ENCODE results near the gene FTSJ3. TPM values are rescaled to one million over a fixed set of nuclear protein-coding genes. Genes with fewer than 3 reads are reported as not detected.

FTSJ3 gene
- total and polyA plus RNA-seq, 2 of the 13 experiments (the other 11 are each of a cell fraction or from before 2014, with no cell fraction given), result 26.0 to 64.2 TPM

DNA sequence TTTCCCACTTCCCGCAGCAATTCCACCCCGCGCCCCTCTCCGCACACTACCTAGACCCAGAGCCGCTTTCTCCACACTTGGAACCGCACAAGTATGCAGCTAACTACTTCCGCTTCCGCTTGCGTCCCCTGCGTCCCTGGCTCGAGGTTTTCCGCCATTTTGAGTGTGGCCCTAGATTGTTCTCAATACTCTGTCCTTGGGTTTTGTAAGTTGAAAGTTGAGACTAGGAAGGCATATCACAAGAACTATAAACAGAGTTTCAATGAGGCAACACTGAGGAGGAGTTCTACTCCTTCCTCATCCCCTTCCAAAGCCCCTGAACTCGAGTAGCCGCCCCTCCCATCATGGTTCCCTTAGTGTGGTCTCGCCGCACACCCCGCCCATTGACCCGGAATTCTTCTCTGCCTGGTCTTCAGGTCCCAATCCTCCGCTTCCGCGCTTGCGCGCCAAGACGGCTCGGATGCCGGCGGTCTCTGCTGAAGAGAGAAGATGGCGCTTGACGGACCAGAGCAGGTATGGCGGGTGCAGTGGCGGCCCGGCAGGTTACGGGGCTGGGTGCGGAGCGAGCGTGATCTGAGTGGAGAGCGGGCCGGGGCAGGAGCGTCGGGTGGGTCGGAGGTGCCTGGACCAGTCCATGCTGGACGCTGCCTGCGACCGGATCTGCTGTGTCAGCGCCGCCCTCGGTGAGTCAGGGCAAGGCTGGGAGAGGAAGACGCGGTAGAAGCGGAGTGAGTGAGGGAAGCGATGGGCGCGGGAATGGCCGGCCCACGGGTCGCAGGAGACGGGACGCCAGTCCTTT, at the start of gene FTSJ3, which contains the start of gene PSMC5 (continued):
- TF ChIP-seq ZNF703 (CRISPR knock-in tag; IDR thresholded peaks at IDR 0.05; ENCODE audit: borderline replicate concordance), result no peak
- TF ChIP-seq, protein P1, sequence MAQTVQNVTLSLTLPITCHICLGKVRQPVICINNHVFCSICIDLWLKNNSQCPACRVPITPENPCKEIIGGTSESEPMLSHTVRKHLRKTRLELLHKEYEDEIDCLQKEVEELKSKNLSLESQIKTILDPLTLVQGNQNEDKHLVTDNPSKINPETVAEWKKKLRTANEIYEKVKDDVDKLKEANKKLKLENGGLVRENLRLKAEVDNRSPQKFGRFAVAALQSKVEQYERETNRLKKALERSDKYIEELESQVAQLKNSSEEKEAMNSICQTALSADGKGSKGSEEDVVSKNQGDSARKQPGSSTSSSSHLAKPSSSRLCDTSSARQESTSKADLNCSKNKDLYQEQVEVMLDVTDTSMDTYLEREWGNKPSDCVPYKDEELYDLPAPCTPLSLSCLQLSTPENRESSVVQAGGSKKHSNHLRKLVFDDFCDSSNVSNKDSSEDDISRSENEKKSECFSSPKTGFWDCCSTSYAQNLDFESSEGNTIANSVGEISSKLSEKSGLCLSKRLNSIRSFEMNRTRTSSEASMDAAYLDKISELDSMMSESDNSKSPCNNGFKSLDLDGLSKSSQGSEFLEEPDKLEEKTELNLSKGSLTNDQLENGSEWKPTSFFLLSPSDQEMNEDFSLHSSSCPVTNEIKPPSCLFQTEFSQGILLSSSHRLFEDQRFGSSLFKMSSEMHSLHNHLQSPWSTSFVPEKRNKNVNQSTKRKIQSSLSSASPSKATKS (CRISPR knock-in tag; IDR thresholded peaks at IDR 0.05), result no peak
- 0 out of 2 replicates have a peak, but pooled peaks have one; percentile 17 for TF ChIP-seq ZFP37 (CRISPR knock-in tag; IDR thresholded peaks at IDR 0.05; ENCODE audit: borderline replicate concordance)
- TF ChIP-seq, protein P2, sequence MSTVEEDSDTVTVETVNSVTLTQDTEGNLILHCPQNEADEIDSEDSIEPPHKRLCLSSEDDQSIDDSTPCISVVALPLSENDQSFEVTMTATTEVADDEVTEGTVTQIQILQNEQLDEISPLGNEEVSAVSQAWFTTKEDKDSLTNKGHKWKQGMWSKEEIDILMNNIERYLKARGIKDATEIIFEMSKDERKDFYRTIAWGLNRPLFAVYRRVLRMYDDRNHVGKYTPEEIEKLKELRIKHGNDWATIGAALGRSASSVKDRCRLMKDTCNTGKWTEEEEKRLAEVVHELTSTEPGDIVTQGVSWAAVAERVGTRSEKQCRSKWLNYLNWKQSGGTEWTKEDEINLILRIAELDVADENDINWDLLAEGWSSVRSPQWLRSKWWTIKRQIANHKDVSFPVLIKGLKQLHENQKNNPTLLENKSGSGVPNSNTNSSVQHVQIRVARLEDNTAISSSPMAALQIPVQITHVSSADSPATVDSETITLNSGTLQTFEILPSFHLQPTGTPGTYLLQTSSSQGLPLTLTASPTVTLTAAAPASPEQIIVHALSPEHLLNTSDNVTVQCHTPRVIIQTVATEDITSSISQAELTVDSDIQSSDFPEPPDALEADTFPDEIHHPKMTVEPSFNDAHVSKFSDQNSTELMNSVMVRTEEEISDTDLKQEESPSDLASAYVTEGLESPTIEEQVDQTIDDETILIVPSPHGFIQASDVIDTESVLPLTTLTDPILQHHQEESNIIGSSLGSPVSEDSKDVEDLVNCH (CRISPR knock-in tag; IDR thresholded peaks at IDR 0.05), result 0 out of 2 replicates have a peak, but pooled peaks have one; percentile 89
- TF ChIP-seq ZNF484 (CRISPR knock-in tag; IDR thresholded peaks at IDR 0.05; ENCODE audit: borderline replicate concordance, low read depth), result no peak; the same call in 1 of the 2 replicates
- no peak for TF ChIP-seq MTF1 (CRISPR knock-in tag; IDR thresholded peaks at IDR 0.05)
- no peak for TF ChIP-seq SUZ12 (IDR thresholded peaks at IDR 0.05; ENCODE audit: low read depth, low read length)
- TF ChIP-seq MED8 (CRISPR knock-in tag; IDR thresholded peaks at IDR 0.05; ENCODE audit: insufficient replicate concordance), result peak; percentile 84
- peak; percentile 83 for TF ChIP-seq HNRNPLL (IDR thresholded peaks at IDR 0.05; ENCODE audit: low read depth, low read length, poor library complexity, severe bottlenecking)
- peak; percentile 99 for TF ChIP-seq ZNF782 (CRISPR knock-in tag; IDR thresholded peaks at IDR 0.05; ENCODE audit: borderline replicate concordance)
- TF ChIP-seq, protein P3, sequence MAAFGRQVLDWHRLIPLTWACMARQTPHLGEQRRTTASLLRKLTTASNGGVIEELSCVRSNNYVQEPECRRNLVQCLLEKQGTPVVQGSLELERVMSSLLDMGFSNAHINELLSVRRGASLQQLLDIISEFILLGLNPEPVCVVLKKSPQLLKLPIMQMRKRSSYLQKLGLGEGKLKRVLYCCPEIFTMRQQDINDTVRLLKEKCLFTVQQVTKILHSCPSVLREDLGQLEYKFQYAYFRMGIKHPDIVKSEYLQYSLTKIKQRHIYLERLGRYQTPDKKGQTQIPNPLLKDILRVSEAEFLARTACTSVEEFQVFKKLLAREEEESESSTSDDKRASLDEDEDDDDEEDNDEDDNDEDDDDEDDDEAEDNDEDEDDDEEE (CRISPR knock-in tag; IDR thresholded peaks at IDR 0.05), result peak; percentile 96
- TF ChIP-seq SMAD1 (CRISPR knock-in tag; IDR thresholded peaks at IDR 0.05; ENCODE audit: borderline replicate concordance, low read depth), result peak; percentile 92; the same call in 1 of the 2 replicates
- no peak for TF ChIP-seq XBP1 (CRISPR knock-in tag; IDR thresholded peaks at IDR 0.05)
- no peak for TF ChIP-seq ONECUT2 (CRISPR knock-in tag; IDR thresholded peaks at IDR 0.05)
- TF ChIP-seq, protein P4, sequence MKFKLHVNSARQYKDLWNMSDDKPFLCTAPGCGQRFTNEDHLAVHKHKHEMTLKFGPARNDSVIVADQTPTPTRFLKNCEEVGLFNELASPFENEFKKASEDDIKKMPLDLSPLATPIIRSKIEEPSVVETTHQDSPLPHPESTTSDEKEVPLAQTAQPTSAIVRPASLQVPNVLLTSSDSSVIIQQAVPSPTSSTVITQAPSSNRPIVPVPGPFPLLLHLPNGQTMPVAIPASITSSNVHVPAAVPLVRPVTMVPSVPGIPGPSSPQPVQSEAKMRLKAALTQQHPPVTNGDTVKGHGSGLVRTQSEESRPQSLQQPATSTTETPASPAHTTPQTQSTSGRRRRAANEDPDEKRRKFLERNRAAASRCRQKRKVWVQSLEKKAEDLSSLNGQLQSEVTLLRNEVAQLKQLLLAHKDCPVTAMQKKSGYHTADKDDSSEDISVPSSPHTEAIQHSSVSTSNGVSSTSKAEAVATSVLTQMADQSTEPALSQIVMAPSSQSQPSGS (CRISPR knock-in tag; IDR thresholded peaks at IDR 0.05), result peak; percentile 65; the same call in 1 of the 2 replicates
- TF ChIP-seq NRL (CRISPR knock-in tag; IDR thresholded peaks at IDR 0.05; ENCODE audit: borderline replicate concordance), result no peak
- peak; percentile 75; the same call in 1 of the 2 replicates for TF ChIP-seq ZNF296 (CRISPR knock-in tag; conservative IDR thresholded peaks at IDR 0.05)
- TF ChIP-seq YEATS2 (CRISPR knock-in tag; IDR thresholded peaks at IDR 0.05; ENCODE audit: borderline replicate concordance), result peak; percentile 84
- peak; percentile 96; the same call in 1 of the 2 replicates for TF ChIP-seq ZFP41 (CRISPR knock-in tag; IDR thresholded peaks at IDR 0.05; ENCODE audit: borderline replicate concordance)
- TF ChIP-seq SYNCRIP (IDR thresholded peaks at IDR 0.05; ENCODE audit: insufficient read depth, low read depth, low read length), result no peak
- TF ChIP-seq TGIF2 (CRISPR knock-in tag; IDR thresholded peaks at IDR 0.05), result peak; percentile 76

All from HepG2 (cell line).